ENCODE results near the gene CDC20. TPM values are rescaled to one million over a fixed set of nuclear protein-coding genes. Genes with fewer than 3 reads are reported as not detected.

Gene CDC20
- total and polyA plus RNA-seq, 2 donors (not counting 1 experiment from before 2014, with no cell fraction given): 1.1 to 1.5 TPM

DNA sequence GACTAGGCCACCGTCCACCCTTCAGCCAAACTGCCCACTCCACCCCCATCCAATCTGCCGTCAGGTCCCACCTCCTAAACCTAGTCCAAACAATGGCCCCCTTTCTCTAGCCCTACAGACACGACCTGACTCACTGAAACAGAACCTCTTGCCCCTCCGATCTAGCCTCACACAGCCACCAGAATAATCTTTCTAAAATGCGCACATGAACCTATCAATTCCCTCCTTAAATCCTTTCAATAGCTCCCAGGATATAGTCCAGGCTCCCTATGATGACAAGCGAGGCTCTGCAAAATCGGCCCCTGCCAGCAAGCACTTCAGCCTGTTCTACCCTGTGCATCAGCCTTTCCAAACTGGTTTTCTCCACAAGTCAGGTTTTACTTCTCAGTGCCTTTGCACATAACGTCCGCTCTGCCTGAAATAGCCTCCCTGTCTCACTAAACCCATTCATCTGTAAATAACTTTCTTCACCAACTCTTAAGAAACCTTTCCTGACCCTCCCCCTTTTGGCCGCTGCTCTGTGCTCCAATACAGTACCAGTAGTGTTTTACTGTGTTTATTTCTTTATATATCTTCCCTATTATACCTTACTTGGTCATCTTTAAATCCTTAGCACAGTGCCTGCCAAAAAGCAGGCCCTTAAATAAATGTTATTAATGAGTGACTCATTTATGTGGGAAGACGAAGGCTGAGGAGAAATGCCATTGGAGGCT lies 9.0 kb upstream of the CDC20 start:
- peak overlapping the region in 4 of 5 experiments; percentile 27 to 64 (median 37) for H3K4me3 ChIP-seq (ENCODE audit: control extremely low read depth in 1 of 5, extremely low read depth in 1 of 5, insufficient read depth in 1 of 5, low read depth in 2 of 5, low read length in 4 of 5)
- WGBS (ENCODE audit: insufficient coverage): 76% methylated on average over 9 of the region's 11 CpGs
- peak overlapping the region; percentile 59 for H2AFZ ChIP-seq (ENCODE audit: insufficient read depth, low read depth, low read length, poor library complexity, severe bottlenecking)
- no peaks in the 10 kb centered on the region for H3K27me3 ChIP-seq (replicated peaks in 1 of 4; ENCODE audit: control extremely low read depth in 1 of 4, control insufficient read depth in 3 of 4, insufficient read depth in 4 of 4, low read length in 3 of 4)
- TF ChIP-seq EZH2 (IDR thresholded peaks at IDR 0.05; ENCODE audit: borderline replicate concordance, insufficient read depth, low read depth, low read length, poor library complexity, severe bottlenecking): no peak
- TF ChIP-seq, protein P1, sequence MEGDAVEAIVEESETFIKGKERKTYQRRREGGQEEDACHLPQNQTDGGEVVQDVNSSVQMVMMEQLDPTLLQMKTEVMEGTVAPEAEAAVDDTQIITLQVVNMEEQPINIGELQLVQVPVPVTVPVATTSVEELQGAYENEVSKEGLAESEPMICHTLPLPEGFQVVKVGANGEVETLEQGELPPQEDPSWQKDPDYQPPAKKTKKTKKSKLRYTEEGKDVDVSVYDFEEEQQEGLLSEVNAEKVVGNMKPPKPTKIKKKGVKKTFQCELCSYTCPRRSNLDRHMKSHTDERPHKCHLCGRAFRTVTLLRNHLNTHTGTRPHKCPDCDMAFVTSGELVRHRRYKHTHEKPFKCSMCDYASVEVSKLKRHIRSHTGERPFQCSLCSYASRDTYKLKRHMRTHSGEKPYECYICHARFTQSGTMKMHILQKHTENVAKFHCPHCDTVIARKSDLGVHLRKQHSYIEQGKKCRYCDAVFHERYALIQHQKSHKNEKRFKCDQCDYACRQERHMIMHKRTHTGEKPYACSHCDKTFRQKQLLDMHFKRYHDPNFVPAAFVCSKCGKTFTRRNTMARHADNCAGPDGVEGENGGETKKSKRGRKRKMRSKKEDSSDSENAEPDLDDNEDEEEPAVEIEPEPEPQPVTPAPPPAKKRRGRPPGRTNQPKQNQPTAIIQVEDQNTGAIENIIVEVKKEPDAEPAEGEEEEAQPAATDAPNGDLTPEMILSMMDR (IDR thresholded peaks at IDR 0.05): no peak
- intact Hi-C loops (cut with micrococcal nuclease): loop anchor here (1.0 kb wide), 2 partner anchors 9 to 19 kb away; partner anchors contain the start of genes CDC20 and ELOVL1
- H3K4me1 ChIP-seq (ENCODE audit: control insufficient read depth in 2 of 2, insufficient read depth in 2 of 2, low read length in 2 of 2): peaks cover 4 to 5% of the 10 kb centered on the region in 2 donors
- H3K27me3 Mint-ChIP-seq: no peaks in the 10 kb centered on the region
- H3K9ac ChIP-seq (ENCODE audit: low read length): peak overlapping the region; percentile 47
- no peaks in the 10 kb centered on the region for H3K79me2 ChIP-seq (ENCODE audit: control insufficient read depth, insufficient read depth, low read length)
- H3K9me3 ChIP-seq (ENCODE audit: control extremely low read depth in 1 of 3, control insufficient read depth in 2 of 3, insufficient read depth in 1 of 3, low read length in 2 of 3): no peaks in the 10 kb centered on the region
- H3K4me3 Mint-ChIP-seq: peak overlapping the region; percentile 89
- ChIA-PET CTCF (interaction anchor here (1.0 kb wide), 1 partner anchor 9 kb away, joined by 4 read pairs; the partner anchor contains the start of gene CDC20), POLR2A (interaction anchor here (0.5 to 2.0 kb wide), 2 partner anchors 9 to 1954 kb away, joined by 3 to 6 read pairs; partner anchors contain the start of gene CDC20)
- peak overlapping the region; percentile 80 to 87 for H3K27ac ChIP-seq (ENCODE audit: low read length in 2 of 2)
- no peaks in the 10 kb centered on the region for H3K36me3 ChIP-seq (replicated peaks in 1 of 2; ENCODE audit: control extremely low read depth in 1 of 2, control insufficient read depth in 1 of 2, extremely low read depth in 1 of 2, insufficient read depth in 2 of 2, low read length in 1 of 2)
- H4K20me1 ChIP-seq (ENCODE audit: control insufficient read depth, insufficient read depth, low read length, poor library complexity, severe bottlenecking): no peaks in the 10 kb centered on the region
- H3K4me1 Mint-ChIP-seq: peaks cover 13% of the 10 kb centered on the region
- peak overlapping the region; percentile 97 for H3K27ac Mint-ChIP-seq
- no peak for ATAC-seq (ENCODE audit: low read depth)
- no peak for DNase-seq
- no peaks in the 10 kb centered on the region for H3K9me3 Mint-ChIP-seq (ENCODE audit: insufficient read depth)
- peak overlapping the region; percentile 67 for H3K4me2 ChIP-seq (replicated peaks; ENCODE audit: low read depth, low read length, poor library complexity, severe bottlenecking)

DNA sequence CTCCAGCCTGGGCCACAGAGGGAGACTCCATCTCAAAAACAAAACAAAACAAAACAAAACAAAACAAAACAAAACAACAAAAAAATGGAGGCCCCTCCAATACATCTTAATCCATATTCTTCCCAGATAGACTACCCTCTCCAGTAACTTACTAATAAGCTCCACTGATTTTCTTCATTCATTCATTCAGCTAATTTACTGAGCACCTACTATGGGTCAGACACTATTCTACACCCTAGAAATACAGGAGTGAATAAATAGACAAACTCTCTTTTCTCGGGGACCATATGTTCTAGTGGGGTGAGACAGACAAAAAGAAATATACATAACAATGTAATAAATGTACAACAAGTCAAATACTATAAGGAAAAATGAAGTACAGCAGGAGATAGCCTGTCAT lies 7.8 kb upstream of the CDC20 start:
- no CpG with 5 or more reads among the region's 1 CpG for WGBS (ENCODE audit: insufficient coverage)
- Histone ChIP-seq H3K27ac (ENCODE audit: low read length in 2 of 2) (no peak overlapping the region), H3K4me1 (ENCODE audit: control insufficient read depth in 2 of 2, insufficient read depth in 2 of 2, low read length in 2 of 2) (peaks cover 4 to 5% of the 10 kb centered on the region in 2 donors), H4K20me1 (ENCODE audit: control insufficient read depth, insufficient read depth, low read length, poor library complexity, severe bottlenecking) (no peaks in the 10 kb centered on the region), H3K79me2 (ENCODE audit: control insufficient read depth, insufficient read depth, low read length) (no peaks in the 10 kb centered on the region), H3K36me3 (replicated peaks in 1 of 2; ENCODE audit: control extremely low read depth in 1 of 2, control insufficient read depth in 1 of 2, extremely low read depth in 1 of 2, insufficient read depth in 2 of 2, low read length in 1 of 2) (no peaks in the 10 kb centered on the region), H3K4me2 (replicated peaks; ENCODE audit: low read depth, low read length, poor library complexity, severe bottlenecking) (no peak overlapping the region), H2AFZ (ENCODE audit: insufficient read depth, low read depth, low read length, poor library complexity, severe bottlenecking) (no peak overlapping the region), H3K27me3 (replicated peaks in 1 of 4; ENCODE audit: control extremely low read depth in 1 of 4, control insufficient read depth in 3 of 4, insufficient read depth in 4 of 4, low read length in 3 of 4) (no peaks in the 10 kb centered on the region), H3K4me3 (ENCODE audit: control extremely low read depth in 1 of 5, extremely low read depth in 1 of 5, insufficient read depth in 1 of 5, low read depth in 2 of 5, low read length in 4 of 5) (no peak overlapping the region), H3K9ac (ENCODE audit: low read length) (no peak overlapping the region), H3K9me3 (ENCODE audit: control extremely low read depth in 1 of 3, control insufficient read depth in 2 of 3, insufficient read depth in 1 of 3, low read length in 2 of 3) (no peaks in the 10 kb centered on the region)
- ATAC-seq (ENCODE audit: low read depth) (no peak), DNase-seq (no peak)
- Mint-ChIP-seq H3K27me3 (no peaks in the 10 kb centered on the region), H3K27ac (no peak overlapping the region), H3K4me1 (peaks cover 13% of the 10 kb centered on the region), H3K9me3 (ENCODE audit: insufficient read depth) (no peaks in the 10 kb centered on the region), H3K4me3 (no peak overlapping the region)
- CTCF ChIA-PET: no interaction called here
- TF ChIP-seq EZH2 (IDR thresholded peaks at IDR 0.05; ENCODE audit: borderline replicate concordance, insufficient read depth, low read depth, low read length, poor library complexity, severe bottlenecking): no peak
- TF ChIP-seq, protein P1 (IDR thresholded peaks at IDR 0.05): no peak
- intact Hi-C loops (cut with micrococcal nuclease): no loop called here
- POLR2A ChIA-PET: no interaction called here
